GM18861 (cell line): ENCODE measurements around the gene PKD2L1.
"Not testable (repeated sequence)": the region's sequence is repeated elsewhere in the genome, so short reads cannot be mapped to it uniquely, and the experiment has no call there.

Source experiments
- ATAC-seq: cut with Tn5 transposase; IDR thresholded peaks from one replicate; pipeline ENCODE4 v1.9.1; 2021; ENCODE audit not compliant: unreplicated experiment

PKD2L1 gene

DNA sequence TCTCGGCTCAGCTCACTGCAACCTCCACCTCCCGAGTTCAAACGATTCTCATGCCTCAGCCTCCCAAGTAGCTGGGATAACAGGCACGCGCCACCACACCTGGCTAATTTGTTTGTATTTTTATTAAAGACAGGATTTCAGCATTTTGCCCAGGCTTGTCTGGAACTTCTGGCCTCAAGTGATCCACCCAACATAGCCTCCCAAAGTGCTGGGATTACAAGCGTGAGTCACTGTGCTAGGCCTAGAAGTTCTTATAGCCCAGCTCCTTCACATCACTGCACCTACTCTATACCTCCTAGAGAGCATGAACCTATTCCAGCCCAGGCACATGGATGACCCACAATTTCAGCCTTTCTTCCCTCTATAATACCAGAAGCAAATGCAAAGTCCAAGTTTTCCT lies 42.3 kb downstream of the PKD2L1 start:
- ATAC-seq = no peak

DNA sequence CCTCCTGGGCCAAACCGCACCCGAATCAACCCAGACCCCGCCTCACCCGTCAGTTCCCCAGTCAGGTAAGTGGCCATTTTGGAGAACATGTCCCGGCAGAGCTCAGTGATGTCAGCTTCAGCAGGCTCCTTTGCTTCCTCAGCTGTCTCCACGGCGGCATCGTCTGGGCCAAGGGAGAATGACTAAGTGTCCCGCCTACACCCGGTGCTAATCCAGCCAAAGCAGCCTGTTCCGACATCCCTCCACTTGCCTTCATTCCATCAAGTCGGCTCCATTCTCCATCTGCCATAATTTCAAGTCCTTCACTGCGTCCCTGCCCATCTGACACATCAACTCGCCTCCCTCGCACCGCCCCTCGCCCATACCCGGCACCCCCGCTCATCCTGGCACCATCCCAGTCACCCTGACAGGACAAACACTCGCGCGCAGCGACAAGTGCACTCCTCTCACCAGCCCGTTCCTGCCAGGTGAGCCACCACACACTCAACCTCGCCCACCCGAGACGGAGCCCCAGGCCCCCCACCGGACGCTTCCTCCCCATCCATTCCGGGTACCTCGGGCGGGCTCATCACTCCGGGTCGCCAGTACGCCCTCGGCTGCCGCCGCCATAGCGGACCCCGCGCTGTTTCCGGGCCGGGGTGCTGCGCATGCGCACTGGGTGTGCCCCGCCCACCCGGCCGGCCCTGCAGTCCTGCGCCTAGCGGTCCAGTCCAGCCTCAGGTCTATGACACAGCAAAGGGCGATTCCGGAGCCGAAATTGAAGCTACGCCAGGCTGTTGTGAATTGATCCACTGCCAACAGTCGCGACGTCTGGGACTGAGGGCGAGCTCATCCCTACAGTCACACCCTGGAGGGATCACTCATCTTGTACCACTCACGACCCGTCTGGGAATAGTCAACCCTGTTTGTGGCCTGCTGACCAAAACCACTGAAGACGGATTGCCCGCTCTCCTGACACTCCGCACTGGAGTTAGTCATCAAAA lies 43.7 kb downstream of the PKD2L1 start, which contains the start of gene BLOC1S2:
Gene BLOC1S2, minus strand, starts transcription at position 630 of the 983 bp plus-strand sequence. Its CDS starts 21 bp downstream, at position 609.
- ATAC-seq = peak; percentile 92

DNA sequence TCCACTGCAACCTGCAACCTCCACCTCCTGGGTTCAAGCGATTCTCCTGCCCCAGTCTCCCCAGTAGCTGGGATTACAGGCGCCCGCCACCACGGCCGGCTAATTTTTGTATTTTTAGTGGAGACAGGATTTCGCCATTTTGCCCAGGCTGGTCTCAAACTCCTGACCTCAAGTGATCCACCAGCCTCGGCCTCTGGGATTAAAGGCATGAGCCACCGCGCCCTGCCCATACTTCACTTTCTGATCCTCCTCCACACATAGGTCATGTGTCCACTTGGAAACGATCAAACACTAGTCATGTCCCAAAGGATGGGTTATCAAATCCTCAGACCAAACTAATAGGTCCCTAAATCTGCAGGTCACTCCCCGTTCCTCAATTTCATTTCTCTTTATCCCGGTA lies 44.7 kb downstream of the PKD2L1 start:
- not testable (repeated sequence) for ATAC-seq

DNA sequence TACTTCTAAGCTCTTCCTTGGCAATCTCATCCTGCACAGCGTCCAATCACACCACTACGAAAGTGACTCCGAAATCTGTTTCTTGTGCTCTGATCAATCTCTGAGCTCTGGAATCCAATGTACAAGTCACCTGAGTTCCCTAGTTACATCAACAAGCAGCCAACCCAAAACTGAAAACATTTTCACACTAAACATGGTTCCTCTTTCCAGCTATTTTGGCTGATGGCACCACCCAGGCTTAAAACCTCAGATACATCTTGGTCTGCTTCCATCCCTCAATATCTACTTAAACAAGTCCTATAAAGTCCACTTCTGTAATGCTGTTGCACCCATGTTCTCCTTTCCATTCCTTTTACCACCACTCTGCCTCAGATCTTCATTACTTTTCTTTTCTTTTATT lies 47.1 kb downstream of the PKD2L1 start:
- no peak for ATAC-seq

DNA sequence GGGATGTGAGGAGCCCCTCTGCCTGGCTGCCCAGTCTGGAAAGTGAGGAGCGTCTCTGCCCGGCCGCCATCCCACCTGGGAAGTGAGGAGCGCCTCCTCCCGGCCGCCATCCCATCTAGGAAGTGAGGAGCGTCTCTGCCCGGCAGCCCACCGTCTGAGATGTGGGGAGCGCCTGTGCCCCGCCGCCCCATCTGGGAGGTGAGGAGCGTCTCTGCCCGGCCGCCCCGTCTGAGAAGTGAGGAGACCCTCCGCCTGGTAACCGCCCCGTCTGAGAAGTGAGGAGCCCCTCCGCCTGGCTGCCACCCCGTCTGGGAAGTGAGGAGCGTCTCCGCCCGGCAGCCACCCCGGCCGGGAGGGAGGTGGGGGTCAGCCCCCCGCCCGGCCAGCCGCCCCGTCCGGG lies 53.1 kb downstream of the PKD2L1 start:
- ATAC-seq = not testable (repeated sequence)

DNA sequence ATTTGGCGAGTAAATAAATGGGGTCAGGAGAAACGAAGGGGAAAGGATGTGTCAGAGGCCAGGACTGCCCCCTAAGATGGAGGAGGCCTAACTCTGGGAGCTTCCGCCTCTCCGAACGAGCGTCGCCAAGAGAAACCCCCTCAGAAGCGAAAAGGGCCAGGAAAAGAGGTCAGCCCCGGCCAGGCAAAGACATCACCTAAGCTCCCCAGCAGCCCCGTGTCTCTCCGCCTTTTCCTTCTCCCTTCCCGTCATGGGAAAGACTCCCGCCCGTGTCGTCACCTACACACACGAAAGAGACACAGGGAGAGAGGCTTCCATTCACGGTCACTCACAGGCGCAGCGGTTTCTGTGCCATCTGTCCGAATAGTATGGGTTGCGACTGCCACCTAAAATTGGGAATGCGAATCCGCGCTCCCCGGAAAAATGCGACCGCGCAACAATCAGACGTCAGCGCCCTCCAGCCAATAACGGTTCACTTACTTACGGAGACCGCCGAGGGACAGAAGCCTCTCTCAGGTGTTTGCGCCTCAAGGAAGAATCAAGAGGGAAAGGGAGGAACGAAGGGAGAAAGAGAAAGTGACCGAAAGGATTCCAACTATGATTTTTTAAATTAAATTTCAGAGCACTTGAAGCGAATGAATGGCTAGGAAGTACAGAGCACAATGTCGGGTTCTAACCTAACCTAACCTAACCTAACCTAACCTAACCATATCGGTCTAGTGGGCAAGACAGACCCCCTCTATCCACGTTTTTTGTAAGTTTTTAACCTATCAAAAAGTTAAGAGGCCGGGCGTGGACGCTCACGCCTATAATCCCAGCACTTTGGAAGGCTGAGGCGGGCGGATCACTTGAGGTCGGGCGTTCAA lies 62.6 kb downstream of the PKD2L1 start, which contains the start of gene CWF19L1:
Gene CWF19L1, minus strand, starts transcription at position 400 of the 866 bp plus-strand sequence. Its CDS starts 45 bp downstream, at position 355.
- ATAC-seq = peak; percentile 65

DNA sequence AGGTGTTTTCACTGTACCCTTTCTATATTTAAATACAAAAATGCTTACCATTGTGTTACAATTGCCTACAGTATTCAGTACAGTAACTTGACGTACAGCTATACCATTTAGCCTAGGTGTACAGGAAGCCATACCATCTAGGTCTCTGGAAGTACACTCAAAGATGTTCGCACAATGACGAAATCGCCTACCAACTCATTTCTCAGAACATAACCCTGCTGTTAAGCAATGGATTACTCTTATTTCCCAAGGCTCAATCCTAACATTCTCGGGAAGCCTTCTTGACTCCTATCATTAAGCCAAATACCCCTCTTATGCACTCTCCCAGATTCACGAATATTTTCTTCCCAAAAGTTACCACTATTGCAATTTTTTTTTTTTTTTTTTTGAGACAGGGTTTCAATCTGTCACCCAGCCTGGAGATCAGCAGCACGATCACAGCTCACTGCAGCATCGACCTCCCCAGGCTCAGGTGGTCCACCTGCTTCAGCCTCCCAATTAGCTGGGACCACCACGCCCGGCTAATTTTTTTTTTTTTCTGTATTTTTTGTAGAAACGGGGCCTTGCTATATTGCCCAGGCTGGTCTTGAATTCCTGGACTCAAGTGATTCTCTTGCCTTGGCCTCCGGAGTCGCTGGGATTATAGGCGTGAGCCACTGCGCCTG lies 64.1 kb downstream of the PKD2L1 start:
- ATAC-seq = no peak

DNA sequence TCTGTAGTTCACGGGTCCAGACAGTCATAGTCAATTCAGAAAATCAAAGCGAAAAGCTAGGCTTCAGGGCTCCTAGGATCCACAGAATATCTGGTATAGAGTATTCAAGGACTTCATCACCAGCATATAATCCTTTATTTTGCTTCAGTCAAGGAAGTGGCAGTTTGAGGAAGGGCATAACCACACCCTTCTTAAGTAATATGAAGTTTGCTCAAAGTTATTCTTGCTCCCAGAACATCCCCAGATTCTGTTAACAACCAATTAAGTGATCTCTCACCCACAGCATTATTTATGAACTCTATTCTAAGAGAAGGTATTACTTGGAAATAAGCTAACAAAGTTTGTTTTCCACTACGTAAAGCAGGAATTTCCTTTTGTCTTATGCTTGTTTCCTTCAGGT lies 75.8 kb downstream of the PKD2L1 start:
- no peak for ATAC-seq

DNA sequence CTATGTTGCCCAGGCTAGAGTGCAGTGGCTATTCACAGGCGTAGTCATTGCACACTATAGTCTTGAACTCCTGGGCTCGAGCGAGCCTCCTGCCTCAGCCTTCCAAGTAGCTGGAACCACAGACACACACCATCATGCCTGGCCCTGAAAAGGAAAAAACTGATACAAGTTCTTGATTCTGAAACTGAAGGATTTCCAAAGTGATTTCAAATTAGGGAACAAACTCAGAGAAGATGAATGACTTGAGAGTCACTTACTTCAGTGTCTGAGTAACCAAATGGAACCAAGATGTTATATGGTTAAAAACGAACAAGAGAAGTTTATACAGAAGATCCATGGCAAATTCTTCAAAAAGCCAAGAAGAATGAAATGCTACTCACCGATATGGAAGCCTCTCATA lies 77.0 kb downstream of the PKD2L1 start:
- ATAC-seq = no peak

DNA sequence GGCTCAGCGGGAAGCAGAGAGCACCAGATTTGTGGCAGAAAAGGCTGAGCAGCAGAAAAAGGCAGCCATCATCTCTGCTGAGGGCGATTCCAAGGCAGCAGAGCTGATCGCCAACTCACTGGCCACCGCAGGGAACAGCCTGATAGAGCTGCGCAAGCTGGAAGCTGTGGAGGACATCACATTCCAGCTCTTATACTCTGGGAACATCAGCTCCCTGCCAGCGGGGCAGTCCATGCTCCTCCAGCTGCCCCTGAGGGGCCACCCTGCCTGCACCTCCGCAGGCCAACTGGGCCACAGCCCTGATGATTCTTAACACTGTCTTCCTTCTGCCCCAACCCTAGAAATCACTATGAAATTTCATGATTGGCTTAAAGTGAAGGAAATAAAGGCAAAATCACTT lies 81.2 kb downstream of the PKD2L1 start:
- ATAC-seq = no peak

DNA sequence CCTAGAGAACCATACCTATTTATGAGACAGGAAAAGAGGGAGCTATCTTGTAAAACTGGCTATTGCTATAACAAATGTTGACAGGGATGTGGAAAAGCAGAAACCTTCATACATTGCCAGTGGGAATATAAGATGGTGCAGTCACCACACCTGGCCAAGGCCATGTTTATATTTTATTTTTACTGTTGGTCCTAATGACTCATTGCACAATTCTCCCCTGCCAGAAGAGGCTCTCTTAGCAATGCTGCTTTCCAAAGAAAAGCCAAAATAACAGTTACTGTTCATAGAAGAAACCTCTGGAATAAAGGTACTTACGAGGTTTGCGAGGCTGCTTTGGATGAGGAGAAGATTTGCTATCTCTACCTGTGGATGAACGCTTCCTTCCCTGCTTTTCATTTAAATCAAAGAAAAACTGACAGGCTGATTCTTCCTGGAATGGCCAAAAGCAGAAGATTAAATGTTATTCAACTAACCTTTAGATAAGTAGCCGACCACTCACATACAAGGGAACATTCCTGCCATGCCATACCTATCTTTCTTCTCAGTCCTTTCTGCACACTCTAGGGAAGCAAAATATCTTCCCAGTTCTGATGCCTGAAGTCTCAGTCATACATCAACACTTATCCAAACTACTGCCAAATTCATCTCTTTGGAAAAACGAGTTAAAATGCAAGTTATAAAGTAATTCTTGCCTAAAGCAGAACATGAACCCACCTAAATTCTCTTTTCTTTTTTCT lies 84.4 kb downstream of the PKD2L1 start:
- no peak for ATAC-seq

DNA sequence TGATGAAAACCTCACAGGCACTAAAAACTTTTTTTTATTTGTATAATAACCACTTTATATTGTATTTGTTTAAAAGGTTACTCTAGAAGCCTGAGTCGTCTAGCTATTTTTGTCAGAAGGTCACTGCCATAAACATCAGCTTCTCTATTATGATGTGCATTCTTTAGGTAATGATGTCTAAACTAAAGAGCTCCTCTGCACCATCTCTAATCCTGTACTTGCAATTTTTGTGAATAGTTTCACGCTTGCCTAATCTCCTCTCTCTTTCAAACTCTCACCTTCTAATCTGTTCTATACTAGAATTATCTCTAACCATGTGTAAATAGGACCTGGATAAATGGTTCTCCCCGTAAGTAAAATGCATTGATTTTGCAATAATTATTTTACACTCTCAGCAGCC lies 90.2 kb downstream of the PKD2L1 start:
- ATAC-seq = no peak

DNA sequence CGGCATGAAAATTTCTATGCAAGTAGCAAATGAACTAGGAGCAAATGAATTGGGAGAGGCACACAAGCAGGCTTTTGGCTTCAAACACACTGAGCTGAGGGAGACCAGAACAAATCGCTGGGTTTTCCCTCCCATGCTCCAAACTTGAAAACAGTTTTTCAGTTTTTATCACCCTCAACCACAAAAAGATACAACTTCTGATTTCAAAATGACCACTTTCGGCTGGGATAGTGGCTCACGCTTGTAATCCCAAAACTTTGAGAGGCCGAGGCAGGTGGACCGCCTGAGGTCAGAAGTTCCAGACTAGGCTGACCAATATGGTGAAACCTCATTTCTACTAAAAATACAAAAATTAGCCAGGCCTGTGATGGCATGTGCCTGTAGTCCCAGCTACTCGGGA lies 91.6 kb downstream of the PKD2L1 start:
- ATAC-seq = no peak
